MM.1S (cell line): ENCODE results near the gene TSPOAP1.

Experiments
- DNase-seq: peaks from one replicate; pipeline ENCODE4 v3.0.0-alpha.2; 2015
- H2AFZ ChIP-seq: fragments of 300-600 bp; sonication (generic); 2 replicates; pipeline ENCODE4 v1.6.0; 2016; ENCODE audit warnings: antibody characterized with exemption, low read length
- H3F3A ChIP-seq: fragments of 300-600 bp; sonication (generic); 2 replicates; pipeline ENCODE4 v1.6.1; 2016; ENCODE audit warnings: mild to moderate bottlenecking, antibody characterized with exemption, low read length, moderate library complexity, mixed read lengths; ENCODE audit not compliant: insufficient read depth
- H3K27ac ChIP-seq: fragments of 300-600 bp; sonication (generic); 2 replicates; pipeline ENCODE4 v1.5.1; 2016; ENCODE audit warnings: mild to moderate bottlenecking, low read length
- H3K27me3 ChIP-seq: fragments of 300-600 bp; sonication (generic); replicated peaks from 2 replicates; pipeline ENCODE4 v1.6.0; 2016; ENCODE audit warnings: low read length; ENCODE audit not compliant: insufficient read depth
- H3K36me3 ChIP-seq: fragments of 300-600 bp; sonication (generic); replicated peaks from 2 replicates; pipeline ENCODE4 v1.6.1; 2016; ENCODE audit warnings: mild to moderate bottlenecking, low read length, mixed read lengths; ENCODE audit not compliant: insufficient read depth
- H3K4me1 ChIP-seq: fragments of 300-600 bp; sonication (generic); 2 replicates; pipeline ENCODE4 v1.6.1; 2016; ENCODE audit warnings: low read length, mixed read lengths
- H3K4me2 ChIP-seq: fragments of 300-600 bp; sonication (generic); 2 replicates; pipeline ENCODE4 v1.6.0; 2016; ENCODE audit warnings: low read depth, low read length
- H3K4me3 ChIP-seq: fragments of 300-600 bp; sonication (generic); 2 replicates; pipeline ENCODE4 v1.5.1; 2016; ENCODE audit warnings: low read length, mixed read lengths
- H3K79me2 ChIP-seq: fragments of 300-600 bp; sonication (generic); 2 replicates; pipeline ENCODE4 v1.6.1; 2016; ENCODE audit warnings: mixed run types, low read length, mixed read lengths
- H3K9ac ChIP-seq: fragments of 300-600 bp; sonication (generic); 2 replicates; pipeline ENCODE4 v1.6.1; 2016; ENCODE audit warnings: low read length, mixed read lengths
- H3K9me2 ChIP-seq: fragments of 300-600 bp; sonication (generic); replicated peaks from 2 replicates; pipeline ENCODE4 v1.6.1; 2016; ENCODE audit warnings: mild to moderate bottlenecking, low read length, mixed read lengths; ENCODE audit not compliant: insufficient read depth
- H3K9me3 ChIP-seq: fragments of 300-600 bp; sonication (generic); replicated peaks from 2 replicates; pipeline ENCODE4 v1.6.1; 2016; ENCODE audit warnings: mild to moderate bottlenecking, low read length, mixed read lengths; ENCODE audit not compliant: insufficient read depth
- H4K20me1 ChIP-seq: fragments of 300-600 bp; sonication (generic); 2 replicates; pipeline ENCODE4 v1.6.1; 2016; ENCODE audit warnings: mild to moderate bottlenecking, low read length, moderate library complexity, mixed read lengths; ENCODE audit not compliant: insufficient read depth
- EZH2 ChIP-seq: fragments of 300-600 bp; sonication (generic); optimal IDR thresholded peaks from 2 replicates; pipeline ENCODE3; 2017; ENCODE audit warnings: low read depth, mild to moderate bottlenecking, antibody characterized with exemption, low read length, mixed read lengths
- EZH2phosphoT487 ChIP-seq: fragments of 300-600 bp; sonication (generic); IDR thresholded peaks from 2 replicates; pipeline ENCODE4 v1.6.1; 2018; ENCODE audit warnings: antibody characterized with exemption, low read length
- TF ChIP-seq, protein P1 (sequence below): fragments of 300-600 bp; sonication (generic); IDR thresholded peaks from 2 replicates; pipeline ENCODE4 v1.5.1; 2016; ENCODE audit warnings: antibody characterized with exemption, low read length, mixed read lengths

The TSPOAP1 gene

DNA sequence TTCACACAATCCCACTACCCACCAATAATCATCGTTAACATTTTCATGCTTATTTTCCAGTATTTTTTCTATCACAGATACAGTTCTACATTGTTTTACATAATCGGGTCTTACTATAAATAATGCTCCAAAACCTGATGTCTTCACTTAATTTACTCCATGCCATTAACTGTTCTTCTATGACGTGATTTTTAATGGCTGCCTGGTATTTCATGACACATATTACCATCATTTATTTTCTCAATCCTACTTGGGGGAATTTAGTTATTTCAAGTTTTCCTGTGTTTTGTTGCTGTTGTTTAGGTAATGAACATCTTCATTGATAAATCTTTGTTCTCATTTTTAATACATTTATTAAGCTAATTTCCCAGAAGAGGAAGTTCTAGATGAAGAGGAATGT lies 75.5 kb downstream of the TSPOAP1 start:
- Histone ChIP-seq H3K27ac (no peak overlapping the region), H3K9ac (no peak overlapping the region), H4K20me1 (no peaks in the 10 kb centered on the region), H3K4me2 (no peak overlapping the region), H3K9me2 (no peaks in the 10 kb centered on the region), H3K4me1 (peaks cover 5% of the 10 kb centered on the region), H3F3A (no peaks in the 10 kb centered on the region), H3K9me3 (no peaks in the 10 kb centered on the region), H3K36me3 (no peaks in the 10 kb centered on the region), H2AFZ (no peak overlapping the region), H3K27me3 (peaks cover 70% of the 10 kb centered on the region), H3K4me3 (no peak overlapping the region), H3K79me2 (no peaks in the 10 kb centered on the region)
- TF ChIP-seq EZH2 (no peak), EZH2phosphoT487 (no peak)
- TF ChIP-seq, protein P1, sequence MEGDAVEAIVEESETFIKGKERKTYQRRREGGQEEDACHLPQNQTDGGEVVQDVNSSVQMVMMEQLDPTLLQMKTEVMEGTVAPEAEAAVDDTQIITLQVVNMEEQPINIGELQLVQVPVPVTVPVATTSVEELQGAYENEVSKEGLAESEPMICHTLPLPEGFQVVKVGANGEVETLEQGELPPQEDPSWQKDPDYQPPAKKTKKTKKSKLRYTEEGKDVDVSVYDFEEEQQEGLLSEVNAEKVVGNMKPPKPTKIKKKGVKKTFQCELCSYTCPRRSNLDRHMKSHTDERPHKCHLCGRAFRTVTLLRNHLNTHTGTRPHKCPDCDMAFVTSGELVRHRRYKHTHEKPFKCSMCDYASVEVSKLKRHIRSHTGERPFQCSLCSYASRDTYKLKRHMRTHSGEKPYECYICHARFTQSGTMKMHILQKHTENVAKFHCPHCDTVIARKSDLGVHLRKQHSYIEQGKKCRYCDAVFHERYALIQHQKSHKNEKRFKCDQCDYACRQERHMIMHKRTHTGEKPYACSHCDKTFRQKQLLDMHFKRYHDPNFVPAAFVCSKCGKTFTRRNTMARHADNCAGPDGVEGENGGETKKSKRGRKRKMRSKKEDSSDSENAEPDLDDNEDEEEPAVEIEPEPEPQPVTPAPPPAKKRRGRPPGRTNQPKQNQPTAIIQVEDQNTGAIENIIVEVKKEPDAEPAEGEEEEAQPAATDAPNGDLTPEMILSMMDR, result no peak
- DNase-seq, result no peak

DNA sequence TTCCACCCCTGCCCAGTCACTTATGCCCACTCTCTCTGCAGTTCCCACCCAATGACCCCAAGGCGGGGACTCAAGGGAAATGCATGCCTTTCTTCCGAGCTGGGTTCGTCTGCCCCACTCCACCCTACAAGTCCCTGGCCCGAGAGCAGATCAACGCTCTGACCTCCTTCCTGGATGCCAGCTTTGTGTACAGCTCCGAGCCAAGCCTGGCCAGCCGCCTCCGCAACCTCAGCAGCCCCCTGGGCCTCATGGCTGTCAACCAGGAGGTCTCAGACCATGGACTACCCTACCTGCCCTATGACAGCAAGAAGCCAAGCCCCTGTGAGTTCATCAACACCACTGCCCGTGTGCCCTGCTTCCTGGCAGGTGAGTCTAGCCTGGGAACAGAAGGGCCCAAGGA lies 76.5 kb downstream of the TSPOAP1 start:
- Histone ChIP-seq H3K27ac (no peak overlapping the region), H4K20me1 (no peaks in the 10 kb centered on the region), H3K4me1 (peaks cover 5% of the 10 kb centered on the region), H3F3A (no peaks in the 10 kb centered on the region), H3K27me3 (peaks cover 76% of the 10 kb centered on the region), H3K4me3 (no peak overlapping the region), H3K36me3 (no peaks in the 10 kb centered on the region), H3K9ac (no peak overlapping the region), H3K9me3 (no peaks in the 10 kb centered on the region), H3K9me2 (no peaks in the 10 kb centered on the region), H3K4me2 (no peak overlapping the region), H2AFZ (no peak overlapping the region), H3K79me2 (no peaks in the 10 kb centered on the region)
- TF ChIP-seq EZH2phosphoT487, result no peak
- TF ChIP-seq, protein P1, result no peak
- TF ChIP-seq EZH2, result no peak
- no peak for DNase-seq
